ENCODE data around the gene RAC3.

DNA sequence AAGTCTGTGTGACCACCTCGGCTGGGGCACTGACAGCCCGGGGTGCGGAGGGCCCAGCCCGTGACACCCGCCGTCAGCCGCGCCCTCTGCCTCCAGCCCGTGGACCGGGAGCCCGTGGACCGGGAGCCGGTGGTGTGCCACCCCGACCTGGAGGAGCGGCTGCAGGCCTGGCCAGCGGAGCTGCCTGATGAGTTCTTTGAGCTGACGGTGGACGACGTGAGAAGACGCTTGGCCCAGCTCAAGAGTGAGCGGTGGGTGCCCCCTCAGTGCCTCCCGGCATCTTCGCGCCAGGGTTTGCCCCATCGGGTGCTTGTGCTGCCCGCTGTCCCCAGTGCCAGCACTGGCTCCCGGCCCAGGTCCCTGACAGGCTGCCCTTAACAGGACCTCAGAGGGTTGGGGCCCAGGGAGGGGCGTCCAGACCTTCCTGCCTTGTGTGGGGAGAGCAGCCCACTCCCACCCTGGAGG, 22.5 kb upstream of the RAC3 start:
- TF ChIP-seq, protein P1, sequence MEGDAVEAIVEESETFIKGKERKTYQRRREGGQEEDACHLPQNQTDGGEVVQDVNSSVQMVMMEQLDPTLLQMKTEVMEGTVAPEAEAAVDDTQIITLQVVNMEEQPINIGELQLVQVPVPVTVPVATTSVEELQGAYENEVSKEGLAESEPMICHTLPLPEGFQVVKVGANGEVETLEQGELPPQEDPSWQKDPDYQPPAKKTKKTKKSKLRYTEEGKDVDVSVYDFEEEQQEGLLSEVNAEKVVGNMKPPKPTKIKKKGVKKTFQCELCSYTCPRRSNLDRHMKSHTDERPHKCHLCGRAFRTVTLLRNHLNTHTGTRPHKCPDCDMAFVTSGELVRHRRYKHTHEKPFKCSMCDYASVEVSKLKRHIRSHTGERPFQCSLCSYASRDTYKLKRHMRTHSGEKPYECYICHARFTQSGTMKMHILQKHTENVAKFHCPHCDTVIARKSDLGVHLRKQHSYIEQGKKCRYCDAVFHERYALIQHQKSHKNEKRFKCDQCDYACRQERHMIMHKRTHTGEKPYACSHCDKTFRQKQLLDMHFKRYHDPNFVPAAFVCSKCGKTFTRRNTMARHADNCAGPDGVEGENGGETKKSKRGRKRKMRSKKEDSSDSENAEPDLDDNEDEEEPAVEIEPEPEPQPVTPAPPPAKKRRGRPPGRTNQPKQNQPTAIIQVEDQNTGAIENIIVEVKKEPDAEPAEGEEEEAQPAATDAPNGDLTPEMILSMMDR (IDR thresholded peaks at IDR 0.05): no peak
- TF ChIP-seq POLR2A (IDR thresholded peaks at IDR 0.05) (no peak), EP300 (IDR thresholded peaks at IDR 0.05) (no peak), POLR2AphosphoS5 (IDR thresholded peaks at IDR 0.05) (no peak)

All from sigmoid colon (tissue), 4 donors.